ENCODE data around the gene GIT2. TPM values are rescaled to one million over a fixed set of nuclear protein-coding genes. Genes with fewer than 3 reads are reported as not detected.

The GIT2 gene
- total and polyA plus RNA-seq, 2 of the 13 experiments (the other 11 are each of a cell fraction or from before 2014, with no cell fraction given): 18.4 to 19.8 TPM

DNA sequence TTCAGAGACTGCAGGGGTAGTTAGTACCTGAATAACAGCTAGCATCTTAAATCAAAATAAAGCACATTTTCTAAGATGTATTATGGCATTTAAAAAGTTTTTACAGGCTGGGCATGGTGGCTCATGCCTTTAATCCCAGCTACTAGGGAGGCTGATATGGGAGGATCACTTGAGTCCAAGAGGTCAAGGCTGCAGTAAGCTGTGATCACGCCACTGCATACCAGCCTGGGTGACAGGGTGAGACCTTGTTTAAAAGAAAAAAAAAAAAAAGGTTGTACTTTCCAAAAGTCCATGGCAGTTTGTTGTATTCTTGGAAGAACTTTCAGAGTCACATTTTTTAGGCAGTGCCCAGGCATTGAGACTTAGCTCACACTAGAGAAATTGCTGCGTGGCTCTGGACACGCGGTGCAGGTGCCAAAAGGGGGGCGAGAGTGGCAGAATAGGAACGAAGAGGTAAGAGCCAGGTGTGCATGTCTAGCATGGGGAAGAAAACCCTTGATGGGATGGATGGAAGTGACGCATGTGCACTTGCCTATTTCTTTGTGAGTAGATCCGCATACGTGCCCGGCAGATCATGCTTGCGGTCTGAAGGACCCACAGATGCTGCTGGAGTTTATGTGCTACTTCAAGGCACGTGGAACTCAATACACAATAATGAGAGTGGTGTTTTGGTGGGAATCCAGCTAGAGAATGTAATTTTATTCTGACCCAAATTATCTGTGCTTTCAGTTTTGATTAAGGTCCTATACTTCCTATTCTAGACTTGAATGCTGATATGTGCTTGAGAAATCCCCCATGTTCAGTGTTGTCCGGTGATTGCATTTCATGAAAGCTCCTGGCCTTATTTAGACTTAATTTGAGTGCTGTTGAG is 14.9 kb upstream of the GIT2 start (continued):
- TF ChIP-seq, protein P1, sequence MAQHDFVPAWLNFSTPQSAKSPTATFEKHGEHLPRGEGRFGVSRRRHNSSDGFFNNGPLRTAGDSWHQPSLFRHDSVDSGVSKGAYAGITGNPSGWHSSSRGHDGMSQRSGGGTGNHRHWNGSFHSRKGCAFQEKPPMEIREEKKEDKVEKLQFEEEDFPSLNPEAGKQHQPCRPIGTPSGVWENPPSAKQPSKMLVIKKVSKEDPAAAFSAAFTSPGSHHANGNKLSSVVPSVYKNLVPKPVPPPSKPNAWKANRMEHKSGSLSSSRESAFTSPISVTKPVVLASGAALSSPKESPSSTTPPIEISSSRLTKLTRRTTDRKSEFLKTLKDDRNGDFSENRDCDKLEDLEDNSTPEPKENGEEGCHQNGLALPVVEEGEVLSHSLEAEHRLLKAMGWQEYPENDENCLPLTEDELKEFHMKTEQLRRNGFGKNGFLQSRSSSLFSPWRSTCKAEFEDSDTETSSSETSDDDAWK (CRISPR knock-in tag; IDR thresholded peaks at IDR 0.05): no peak
- TF ChIP-seq THAP8 (CRISPR knock-in tag; IDR thresholded peaks at IDR 0.05; ENCODE audit: borderline replicate concordance): no peak
- TF ChIP-seq MIER2 (CRISPR knock-in tag; IDR thresholded peaks at IDR 0.05): no peak
- no peak for TF ChIP-seq ZNF678 (CRISPR knock-in tag; IDR thresholded peaks at IDR 0.05)
- TF ChIP-seq SRSF1 (optimal IDR thresholded peaks at IDR 0.05; ENCODE audit: low read depth, low read length): no peak
- no peak for TF ChIP-seq ZC3H4 (CRISPR knock-in tag; IDR thresholded peaks at IDR 0.05; ENCODE audit: borderline replicate concordance)
- no peak for TF ChIP-seq ZNF776 (CRISPR knock-in tag; IDR thresholded peaks at IDR 0.05)
- TF ChIP-seq SKIL (CRISPR knock-in tag; IDR thresholded peaks at IDR 0.05; ENCODE audit: borderline replicate concordance): no peak
- no peak for TF ChIP-seq MBD4 (IDR thresholded peaks at IDR 0.05; ENCODE audit: borderline replicate concordance, low read length)
- no peak for TF ChIP-seq ZNF232 (CRISPR knock-in tag; IDR thresholded peaks at IDR 0.05; ENCODE audit: borderline replicate concordance)
- no peak for TF ChIP-seq YY1 (IDR thresholded peaks at IDR 0.05; ENCODE audit: insufficient read depth, insufficient replicate concordance, low read depth, low read length)
- TF ChIP-seq IKZF1 (IDR thresholded peaks at IDR 0.05): no peak
- TF ChIP-seq ISX (CRISPR knock-in tag; conservative IDR thresholded peaks at IDR 0.05): no peak
- TF ChIP-seq MBNL3 (CRISPR knock-in tag; conservative IDR thresholded peaks at IDR 0.05): no peak
- TF ChIP-seq ZMAT3 (CRISPR knock-in tag; conservative IDR thresholded peaks at IDR 0.05): no peak
- TF ChIP-seq PHF5A (CRISPR knock-in tag; IDR thresholded peaks at IDR 0.05; ENCODE audit: low read depth, unreplicated experiment): no peak
- TF ChIP-seq ZNF841 (CRISPR knock-in tag; IDR thresholded peaks at IDR 0.05; ENCODE audit: borderline replicate concordance): no peak
- TF ChIP-seq SIX4 (CRISPR knock-in tag; IDR thresholded peaks at IDR 0.05): no peak
- TF ChIP-seq, protein P2, sequence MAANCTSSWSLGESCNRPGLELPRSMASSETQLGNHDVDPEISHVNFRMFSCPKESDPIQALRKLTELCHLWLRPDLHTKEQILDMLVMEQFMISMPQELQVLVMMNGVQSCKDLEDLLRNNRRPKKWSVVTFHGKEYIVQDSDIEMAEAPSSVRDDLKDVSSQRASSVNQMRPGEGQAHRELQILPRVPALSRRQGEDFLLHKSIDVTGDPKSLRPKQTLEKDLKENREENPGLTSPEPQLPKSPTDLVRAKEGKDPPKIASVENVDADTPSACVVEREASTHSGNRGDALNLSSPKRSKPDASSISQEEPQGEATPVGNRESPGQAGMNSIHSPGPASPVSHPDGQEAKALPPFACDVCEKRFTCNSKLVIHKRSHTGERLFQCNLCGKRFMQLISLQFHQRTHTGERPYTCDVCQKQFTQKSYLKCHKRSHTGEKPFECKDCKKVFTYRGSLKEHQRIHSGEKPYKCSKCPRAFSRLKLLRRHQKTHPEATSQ (CRISPR knock-in tag; IDR thresholded peaks at IDR 0.05; ENCODE audit: borderline replicate concordance): no peak
- no peak for TF ChIP-seq SOX13 (IDR thresholded peaks at IDR 0.05)
- peak in 1 of 2 experiments; percentile 46; a peak in 1 of 4 replicates for TF ChIP-seq SOX13 (CRISPR knock-in tag; conservative IDR thresholded peaks at IDR 0.05 in 1 of 2, IDR thresholded peaks at IDR 0.05 in 1 of 2)
- TF ChIP-seq, protein P3, sequence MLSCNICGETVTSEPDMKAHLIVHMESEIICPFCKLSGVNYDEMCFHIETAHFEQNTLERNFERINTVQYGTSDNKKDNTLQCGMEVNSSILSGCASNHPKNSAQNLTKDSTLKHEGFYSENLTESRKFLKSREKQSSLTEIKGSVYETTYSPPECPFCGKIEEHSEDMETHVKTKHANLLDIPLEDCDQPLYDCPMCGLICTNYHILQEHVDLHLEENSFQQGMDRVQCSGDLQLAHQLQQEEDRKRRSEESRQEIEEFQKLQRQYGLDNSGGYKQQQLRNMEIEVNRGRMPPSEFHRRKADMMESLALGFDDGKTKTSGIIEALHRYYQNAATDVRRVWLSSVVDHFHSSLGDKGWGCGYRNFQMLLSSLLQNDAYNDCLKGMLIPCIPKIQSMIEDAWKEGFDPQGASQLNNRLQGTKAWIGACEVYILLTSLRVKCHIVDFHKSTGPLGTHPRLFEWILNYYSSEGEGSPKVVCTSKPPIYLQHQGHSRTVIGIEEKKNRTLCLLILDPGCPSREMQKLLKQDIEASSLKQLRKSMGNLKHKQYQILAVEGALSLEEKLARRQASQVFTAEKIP (CRISPR knock-in tag; IDR thresholded peaks at IDR 0.05; ENCODE audit: borderline replicate concordance): no peak
- no peak for TF ChIP-seq NFIC (IDR thresholded peaks at IDR 0.05; ENCODE audit: low read length)

All from HepG2 (cell line).